ENCODE measurements around the gene MT1H. TPM values are rescaled to one million over a fixed set of nuclear protein-coding genes. Genes with fewer than 3 reads are reported as not detected.
A peak's percentile ranks its signal among the peaks of the same experiment; 100 is the strongest.

The MT1H gene
- total RNA-seq, 1 donor from 2014 or later: not detected

- peaks cover 33% of the 10 kb centered on the region for H3K4me1 Mint-ChIP-seq
- H3K9me3 Mint-ChIP-seq: no peaks in the 10 kb centered on the region
- H3K27me3 Mint-ChIP-seq: peaks cover 64% of the 10 kb centered on the region
- peaks cover 3% of the 10 kb centered on the region for H3K36me3 Mint-ChIP-seq (ENCODE audit: low read depth)
- DNase-seq: no peak
- no peak overlapping the region for H3K27ac Mint-ChIP-seq
- H3K4me3 Mint-ChIP-seq: peak overlapping the region; percentile 74
- intact Hi-C loops (cut with micrococcal nuclease): no loop called here
Observed at GRCh38 chr16:56631832-56632155, 37.8 kb upstream of the MT1H start.

DNA sequence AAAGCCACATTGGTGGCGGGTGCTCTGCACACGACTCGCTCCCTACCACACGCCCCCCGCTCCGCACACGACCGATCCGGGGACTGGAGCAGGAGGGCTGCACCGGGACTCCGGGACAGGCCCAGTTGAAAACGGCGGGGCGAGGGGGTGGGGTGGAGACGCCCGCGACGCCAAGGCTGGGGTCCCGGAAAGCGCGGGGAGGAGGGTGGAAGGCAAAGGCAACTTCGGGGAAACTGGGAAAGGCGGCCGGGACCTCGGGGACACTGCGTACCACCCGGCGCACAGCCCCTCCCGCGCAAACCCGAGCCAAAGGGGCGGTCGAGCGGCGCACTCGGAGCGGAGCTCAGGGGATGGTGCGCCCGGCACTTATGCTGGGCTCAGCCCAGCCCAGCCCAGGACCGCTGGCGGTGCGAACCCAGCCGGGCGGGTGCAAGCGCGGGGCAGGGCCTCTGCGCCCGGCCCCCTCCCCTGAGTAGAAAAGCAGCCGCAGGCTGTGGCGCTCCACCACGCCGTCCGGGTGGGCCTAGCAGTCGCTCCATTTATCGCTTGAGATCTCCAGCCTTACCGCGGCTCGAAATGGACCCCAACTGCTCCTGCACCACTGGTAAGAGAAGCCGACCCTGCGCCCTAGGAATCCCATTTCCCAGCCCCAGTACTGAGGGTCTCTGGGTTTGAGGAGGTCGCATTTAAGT lies 37.3 kb upstream of the MT1H start, which contains the start of gene MT1M:
TSS of gene MT1M (plus strand) at position 504 of the 692 bp plus-strand sequence. CDS start at position 577, 73 bp downstream.
- peaks cover 3% of the 10 kb centered on the region for H3K36me3 Mint-ChIP-seq (ENCODE audit: low read depth)
- H3K27me3 Mint-ChIP-seq: peaks cover 69% of the 10 kb centered on the region
- no peak within 1 kb of the TSS for H3K27ac Mint-ChIP-seq
- peak within 1 kb of the TSS; percentile 74 for H3K4me3 Mint-ChIP-seq
- intact Hi-C loops (cut with micrococcal nuclease): no loop called here
- peaks cover 33% of the 10 kb centered on the region for H3K4me1 Mint-ChIP-seq
- H3K9me3 Mint-ChIP-seq: no peaks in the 10 kb centered on the region
- no peak for DNase-seq

- no peak overlapping the region for H3K27ac Mint-ChIP-seq
- H3K4me3 Mint-ChIP-seq: peak overlapping the region; percentile 66
- H3K4me1 Mint-ChIP-seq: peaks cover 36% of the 10 kb centered on the region
- DNase-seq: no peak
- peaks cover 3% of the 10 kb centered on the region for H3K36me3 Mint-ChIP-seq (ENCODE audit: low read depth)
- H3K9me3 Mint-ChIP-seq: no peaks in the 10 kb centered on the region
- H3K27me3 Mint-ChIP-seq: peaks cover 76% of the 10 kb centered on the region
- intact Hi-C loops (cut with micrococcal nuclease): no loop called here
Observed at GRCh38 chr16:56632848-56633365, 36.7 kb upstream of the MT1H start.

- H3K27ac Mint-ChIP-seq: no peak overlapping the region
Observed at GRCh38 chr16:56633535-56633934, 36.1 kb upstream of the MT1H start.

DNA sequence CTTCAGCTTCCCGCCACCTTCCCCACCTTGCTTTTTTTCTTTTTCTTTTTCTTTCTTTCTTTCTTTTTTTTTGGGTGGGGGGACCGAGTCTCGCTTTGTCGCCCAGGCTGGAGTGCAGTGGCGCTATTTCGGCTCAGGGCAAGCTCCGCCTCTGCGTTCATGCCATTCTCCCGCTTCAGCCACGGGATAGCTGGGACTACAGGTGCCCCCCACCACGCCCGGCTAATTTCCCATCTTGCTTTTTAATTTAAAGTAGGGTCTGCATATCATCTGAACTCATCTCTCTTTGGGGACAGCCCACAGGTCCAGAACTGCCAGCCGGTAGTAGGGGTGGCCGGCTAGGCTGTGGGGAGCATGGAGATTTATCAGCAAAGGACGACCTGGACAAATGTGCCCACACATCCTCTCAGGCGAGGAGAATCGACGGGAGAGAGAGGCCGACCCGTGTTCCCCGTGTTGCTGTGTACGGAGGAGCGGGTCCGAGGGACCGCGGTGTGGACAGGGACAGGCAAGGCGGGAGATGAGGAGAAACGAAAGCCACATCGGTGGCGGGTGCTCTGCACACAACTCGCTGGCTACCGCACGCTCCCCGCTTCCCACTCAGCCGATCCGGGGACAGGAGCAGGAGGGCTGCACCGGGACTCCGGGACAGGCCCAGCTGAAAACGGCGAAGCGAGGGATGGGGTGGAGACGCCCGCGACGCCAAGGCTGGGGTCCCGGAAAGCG lies 34.7 kb upstream of the MT1H start:
- Mint-ChIP-seq H3K9me3 (no peaks in the 10 kb centered on the region), H3K27me3 (peaks cover 90% of the 10 kb centered on the region), H3K36me3 (ENCODE audit: low read depth) (peaks cover 3% of the 10 kb centered on the region), H3K4me1 (peaks cover 37% of the 10 kb centered on the region), H3K4me3 (peak overlapping the region; percentile 81), H3K27ac (no peak overlapping the region)
- no peak for DNase-seq
- intact Hi-C loops (cut with micrococcal nuclease): no loop called here

More at GRCh38 chr16:56633535-56633934, 36.1 kb upstream of the MT1H start:
- peaks cover 79% of the 10 kb centered on the region for H3K27me3 Mint-ChIP-seq
- intact Hi-C loops (cut with micrococcal nuclease): no loop called here
- H3K4me3 Mint-ChIP-seq: no peak overlapping the region
- no peaks in the 10 kb centered on the region for H3K9me3 Mint-ChIP-seq
- H3K4me1 Mint-ChIP-seq: peaks cover 38% of the 10 kb centered on the region
- no peak for DNase-seq
- H3K36me3 Mint-ChIP-seq (ENCODE audit: low read depth): peaks cover 3% of the 10 kb centered on the region

DNA sequence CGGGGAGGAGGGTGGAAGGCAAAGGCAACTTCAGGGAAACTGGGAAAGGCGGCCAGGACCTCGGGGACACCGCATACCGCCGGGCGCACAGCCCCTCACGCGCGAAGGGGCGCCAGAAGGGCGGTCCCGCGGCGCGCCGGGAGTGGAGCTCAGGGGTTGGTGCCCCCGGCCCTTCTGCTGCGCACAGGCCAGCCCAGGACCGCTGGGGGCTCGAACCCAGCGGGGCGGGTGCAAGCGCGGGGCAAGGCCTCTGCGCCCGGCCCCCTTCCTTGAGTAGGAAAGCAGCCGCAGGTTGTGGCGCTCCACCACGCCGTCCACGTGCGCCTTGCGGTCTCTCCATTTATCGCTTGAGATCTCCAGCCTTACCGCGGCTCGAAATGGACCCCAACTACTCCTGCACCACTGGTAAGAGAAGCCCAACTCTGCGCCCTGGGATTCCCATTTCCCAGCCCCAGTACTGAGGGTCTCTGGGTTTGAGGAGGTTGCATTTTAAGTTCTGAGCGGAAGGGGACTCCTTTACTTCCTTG lies 34.1 kb upstream of the MT1H start:
- peak overlapping the region; percentile 81 for H3K4me3 Mint-ChIP-seq
- H3K27me3 Mint-ChIP-seq: peaks cover 90% of the 10 kb centered on the region
- peaks cover 31% of the 10 kb centered on the region for H3K4me1 Mint-ChIP-seq
- no peak overlapping the region for H3K27ac Mint-ChIP-seq
- peak; percentile 73 for DNase-seq
- H3K9me3 Mint-ChIP-seq: no peaks in the 10 kb centered on the region
- peaks cover 3% of the 10 kb centered on the region for H3K36me3 Mint-ChIP-seq (ENCODE audit: low read depth)
- intact Hi-C loops (cut with micrococcal nuclease): no loop called here

GRCh38 chr16:56636616-56637413 lies 32.8 kb upstream of the MT1H start:
- Mint-ChIP-seq H3K4me3 (no peak overlapping the region), H3K27me3 (peaks cover 86% of the 10 kb centered on the region), H3K27ac (no peak overlapping the region), H3K9me3 (no peaks in the 10 kb centered on the region), H3K36me3 (ENCODE audit: low read depth) (peaks cover 3% of the 10 kb centered on the region), H3K4me1 (peaks cover 27% of the 10 kb centered on the region)
- DNase-seq: no peak
- intact Hi-C loops (cut with micrococcal nuclease): no loop called here

DNA sequence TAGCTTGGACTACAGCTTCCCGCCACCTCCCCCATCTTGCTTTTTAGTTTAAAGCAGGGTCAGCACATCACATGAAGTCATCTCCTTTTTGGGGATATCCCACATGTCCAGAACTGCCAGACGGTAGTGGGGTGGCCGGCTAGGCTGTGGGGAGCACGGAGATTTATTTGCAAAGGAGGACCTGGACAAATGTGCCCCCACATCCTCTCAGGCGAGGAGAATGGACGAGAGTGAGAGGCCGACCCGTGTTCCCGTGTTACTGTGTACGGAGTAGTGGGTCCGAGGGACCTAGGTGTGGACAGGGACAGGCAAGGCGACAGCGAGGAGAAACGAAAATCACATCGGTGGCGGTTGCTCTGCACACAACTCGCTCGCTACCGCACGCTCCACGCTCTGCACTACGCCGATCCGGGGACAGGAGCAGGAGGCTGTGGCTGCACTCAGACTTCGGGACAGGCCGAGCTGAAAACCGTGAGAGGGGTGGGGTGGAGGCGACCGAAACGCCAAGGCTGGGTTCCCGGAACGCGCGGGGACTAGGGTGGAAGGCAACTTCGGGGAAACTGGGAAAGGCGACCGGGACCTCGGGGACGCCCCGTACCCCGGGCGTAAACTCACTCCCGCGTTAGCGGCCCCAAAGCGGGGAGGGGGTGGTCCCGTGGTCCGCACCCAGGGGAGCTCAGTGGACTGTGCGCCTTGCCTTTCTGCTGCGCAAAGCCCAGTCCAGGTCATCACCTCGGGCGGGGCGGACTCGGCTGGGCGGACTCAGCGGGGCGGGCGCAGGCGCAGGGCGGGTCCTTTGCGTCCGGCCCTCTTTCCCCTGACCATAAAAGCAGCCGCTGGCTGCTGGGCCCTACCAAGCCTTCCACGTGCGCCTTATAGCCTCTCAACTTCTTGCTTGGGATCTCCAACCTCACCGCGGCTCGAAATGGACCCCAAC lies 31.5 kb upstream of the MT1H start, which contains the start of gene MT1A:
TSS of gene MT1A (plus strand) at position 853 of the 937 bp plus-strand sequence. CDS start at position 926, 73 bp downstream.
- intact Hi-C loops (cut with micrococcal nuclease): no loop called here
- no peak within 1 kb of the TSS for H3K27ac Mint-ChIP-seq
- DNase-seq: peak; percentile 81

DNA sequence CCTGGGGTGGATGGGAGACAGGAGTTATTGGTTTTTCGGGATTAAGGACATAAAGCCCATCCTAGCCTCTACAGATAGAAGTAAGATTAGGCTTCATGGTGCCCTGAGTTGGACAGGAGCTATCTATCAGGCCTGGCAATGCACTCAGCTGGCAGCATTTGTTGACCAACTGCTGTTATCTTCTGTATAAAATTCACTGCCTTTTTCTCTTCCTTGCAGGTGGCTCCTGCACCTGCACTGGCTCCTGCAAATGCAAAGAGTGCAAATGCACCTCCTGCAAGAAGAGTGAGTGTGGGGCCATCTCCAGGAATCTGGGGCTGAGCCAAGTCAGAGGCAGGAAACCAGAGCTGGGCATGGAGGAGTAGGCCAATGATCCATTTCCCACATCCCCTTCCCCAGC lies 30.6 kb upstream of the MT1H start:
- DNase-seq: no peak
- Mint-ChIP-seq H3K4me3 (no peak overlapping the region), H3K36me3 (ENCODE audit: low read depth) (peaks cover 3% of the 10 kb centered on the region), H3K9me3 (no peaks in the 10 kb centered on the region), H3K27me3 (peaks cover 74% of the 10 kb centered on the region), H3K27ac (no peak overlapping the region), H3K4me1 (peaks cover 35% of the 10 kb centered on the region)
- intact Hi-C loops (cut with micrococcal nuclease): no loop called here

More for the DNA sequence above, 31.5 kb upstream of the MT1H start, which contains the start of gene MT1A:
- Mint-ChIP-seq H3K27me3 (peaks cover 82% of the 10 kb centered on the region), H3K36me3 (ENCODE audit: low read depth) (peaks cover 3% of the 10 kb centered on the region), H3K4me3 (peak within 1 kb of the TSS; percentile 82), H3K9me3 (no peaks in the 10 kb centered on the region), H3K4me1 (peaks cover 30% of the 10 kb centered on the region)

DNA sequence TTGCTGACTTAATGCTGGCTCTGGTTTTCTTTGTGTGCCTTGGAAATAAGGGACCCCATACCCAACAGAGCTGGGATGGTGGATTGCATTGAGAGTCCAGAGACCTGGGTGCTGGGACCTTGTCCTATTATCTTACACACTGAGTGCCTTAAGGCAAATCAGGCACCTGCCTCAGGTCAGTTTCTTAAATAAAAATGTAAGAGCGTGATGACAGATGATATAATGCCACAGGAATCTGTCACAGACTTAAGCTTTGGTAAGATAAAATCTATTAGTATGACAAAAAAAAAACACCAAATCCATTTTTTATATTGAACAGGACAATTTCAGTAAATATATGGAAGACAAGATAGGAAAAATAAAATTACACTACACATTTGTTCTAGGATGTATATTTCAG lies 29.5 kb upstream of the MT1H start:
- no peaks in the 10 kb centered on the region for H3K36me3 Mint-ChIP-seq (ENCODE audit: low read depth)
- intact Hi-C loops (cut with micrococcal nuclease): no loop called here
- H3K4me1 Mint-ChIP-seq: peaks cover 34% of the 10 kb centered on the region
- DNase-seq: no peak
- no peak overlapping the region for H3K27ac Mint-ChIP-seq
- no peak overlapping the region for H3K4me3 Mint-ChIP-seq
- H3K27me3 Mint-ChIP-seq: peaks cover 68% of the 10 kb centered on the region
- no peaks in the 10 kb centered on the region for H3K9me3 Mint-ChIP-seq

DNA sequence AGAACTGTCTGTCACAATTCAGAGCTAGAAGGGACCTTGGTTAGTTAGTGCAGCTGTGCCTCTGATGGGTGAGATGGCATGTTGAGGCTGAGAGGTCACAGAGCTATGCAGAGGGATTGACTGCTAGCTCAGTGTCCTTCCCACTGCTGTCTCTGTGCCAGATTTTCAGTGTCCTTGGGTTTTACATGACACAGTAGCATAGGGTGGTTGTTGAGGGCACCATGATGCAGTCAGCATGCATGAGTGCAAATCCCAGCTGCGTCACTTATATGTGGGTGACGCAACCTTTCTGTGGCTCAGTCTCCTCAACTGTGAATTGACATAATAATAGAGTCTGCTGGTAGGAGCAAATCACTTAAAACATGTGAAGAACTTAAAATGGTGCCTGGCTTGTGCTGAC lies 28.4 kb upstream of the MT1H start:
- Mint-ChIP-seq H3K9me3 (no peaks in the 10 kb centered on the region), H3K27me3 (peaks cover 68% of the 10 kb centered on the region), H3K36me3 (ENCODE audit: low read depth) (no peaks in the 10 kb centered on the region), H3K4me3 (no peak overlapping the region), H3K27ac (no peak overlapping the region), H3K4me1 (peaks cover 27% of the 10 kb centered on the region)
- intact Hi-C loops (cut with micrococcal nuclease): no loop called here
- DNase-seq: no peak

DNA sequence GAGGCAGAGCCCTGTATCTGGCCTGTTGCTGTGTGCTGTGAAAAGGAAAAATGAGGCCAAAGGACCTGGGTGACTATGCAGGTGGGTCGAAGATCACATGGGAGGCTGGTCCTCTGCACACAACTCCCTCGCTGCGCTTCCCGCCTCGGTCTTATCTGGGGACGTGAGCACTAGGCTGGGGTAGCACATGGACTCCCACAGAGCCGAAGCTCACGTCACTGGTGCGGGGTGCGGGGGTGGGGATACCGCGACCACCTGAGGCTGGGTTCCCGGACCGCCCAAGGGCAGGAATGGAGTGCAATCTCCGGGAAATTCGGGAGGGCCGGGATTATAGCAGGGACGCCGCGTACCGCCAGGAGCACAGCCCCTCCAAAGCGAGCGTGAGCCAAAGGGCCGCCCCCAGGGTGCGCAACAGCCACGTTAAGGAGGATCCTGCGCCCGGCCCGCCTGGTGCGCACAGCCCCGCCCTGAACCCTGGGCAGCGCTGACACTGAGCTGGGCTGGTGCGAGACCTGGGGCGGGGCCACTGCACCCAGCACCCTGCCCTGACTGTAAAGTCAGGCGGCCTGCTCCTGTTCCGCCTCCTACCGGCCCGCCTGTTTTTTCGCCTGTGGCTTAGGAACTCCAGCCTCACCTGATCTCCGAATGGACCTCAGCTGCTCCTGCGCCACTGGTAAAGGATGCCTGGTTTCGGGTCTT lies 26.4 kb upstream of the MT1H start:
- intact Hi-C loops (cut with micrococcal nuclease): loop anchor here (1.0 to 2.0 kb wide), 3 partner anchors 20 to 40 kb away; partner anchors contain the start of gene MT1X
- Mint-ChIP-seq H3K4me1 (peaks cover 22% of the 10 kb centered on the region), H3K27ac (peak overlapping the region; percentile 53), H3K9me3 (no peaks in the 10 kb centered on the region), H3K36me3 (ENCODE audit: low read depth) (no peaks in the 10 kb centered on the region), H3K4me3 (peak overlapping the region; percentile 81), H3K27me3 (peaks cover 61% of the 10 kb centered on the region)
- peak; percentile 94 for DNase-seq

Measured in activated CD4-positive, alpha-beta T cell treated with anti-CD3 and anti-CD28 coated beads, Interleukin-2, amount 10 ng/mL, durations not matched to agents 24 days and 14 days (primary cell).